HEK293 (cell line): ENCODE results near the gene RYR2.

Source experiments
- CTCF ChIA-PET: fragments of 350-600 bp; formaldehyde crosslinking; extraction: SDS; loops from one replicate; lab custom pipeline; 2021; ENCODE audit warnings: antibody characterized with exemption; lab: Yijun Ruan, JAX
- POLR2A ChIA-PET: fragments of 300-600 bp; formaldehyde crosslinking; extraction: SDS; loops from one replicate; lab custom pipeline; 2020; ENCODE audit warnings: antibody characterized with exemption, inconsistent platforms; lab: Yijun Ruan, JAX
- H3K27ac ChIP-seq: fragments of 200-500 bp; sonication (Bioruptor generic); 2 replicates; pipeline ENCODE4 v1.5.1; 2014; ENCODE audit warnings: low read depth, low read length, control low read depth, inconsistent platforms; ENCODE audit errors: extremely low read depth
- H3K36me3 ChIP-seq, 2 experiments: fragments of 200-500 bp in 1 of 2; sonication (Bioruptor generic) in 1 of 2; 1 replicate in 1 of 2; 2 replicates in 1 of 2; pipeline ENCODE4 v1.5.1; 2014 to 2017; ENCODE audit warnings: inconsistent platforms in 2 of 2, low read length in 2 of 2; ENCODE audit not compliant: control insufficient read depth in 2 of 2, insufficient read depth in 1 of 2
- H3K4me1 ChIP-seq: fragments of 200-500 bp; sonication (Bioruptor generic); 2 replicates; pipeline ENCODE4 v1.5.1; 2014; ENCODE audit warnings: mild to moderate bottlenecking, low read length, inconsistent platforms; ENCODE audit not compliant: control insufficient read depth, insufficient read depth
- H3K4me3 ChIP-seq: 2 replicates; pipeline ENCODE4 v1.5.1; 2011; ENCODE audit warnings: low read depth, mild to moderate bottlenecking, control low read depth, low read length, moderate library complexity
- H3K9me3 ChIP-seq: fragments of 200-500 bp; sonication (Bioruptor generic); 2 replicates; pipeline ENCODE4 v1.5.1; 2014; ENCODE audit warnings: low read depth, low read length, inconsistent platforms; ENCODE audit not compliant: control insufficient read depth, insufficient read depth
- KLF1 ChIP-seq: fragments of 450-650 bp; formaldehyde crosslinking; IDR thresholded peaks from 2 replicates; pipeline ENCODE4 v1.5.1; 2016; ENCODE audit warnings: missing biosample characterization, missing genetic modification characterization
- OSR2 ChIP-seq: fragments of 450-650 bp; formaldehyde crosslinking; IDR thresholded peaks from 2 replicates; pipeline ENCODE4 v1.5.1; 2016; ENCODE audit warnings: missing biosample characterization, missing genetic modification characterization
- PRDM2 ChIP-seq: fragments of 450-650 bp; formaldehyde crosslinking; IDR thresholded peaks from 2 replicates; pipeline ENCODE4 v1.5.1; 2016; ENCODE audit warnings: missing biosample characterization, missing genetic modification characterization, borderline replicate concordance
- SCRT2 ChIP-seq: fragments of 450-650 bp; formaldehyde crosslinking; IDR thresholded peaks from 2 replicates; pipeline ENCODE4 v1.5.1; 2016; ENCODE audit warnings: missing biosample characterization, missing genetic modification characterization
- YY1 ChIP-seq: fragments of 450-650 bp; formaldehyde crosslinking; IDR thresholded peaks from 2 replicates; pipeline ENCODE4 v1.5.1; 2018; ENCODE audit warnings: missing biosample characterization, missing genetic modification characterization
- ZBTB1 ChIP-seq: fragments of 450-650 bp; formaldehyde crosslinking; IDR thresholded peaks from 2 replicates; pipeline ENCODE4 v1.5.1; 2016; ENCODE audit warnings: missing biosample characterization, missing genetic modification characterization
- ZBTB10 ChIP-seq: fragments of 450-650 bp; formaldehyde crosslinking; IDR thresholded peaks from 2 replicates; pipeline ENCODE4 v1.5.1; 2016; ENCODE audit warnings: missing biosample characterization, missing genetic modification characterization
- ZFP37 ChIP-seq: fragments of 450-650 bp; formaldehyde crosslinking; IDR thresholded peaks from 2 replicates; pipeline ENCODE4 v1.5.1; 2016; ENCODE audit warnings: missing biosample characterization, missing genetic modification characterization
- ZNF140 ChIP-seq: fragments of 450-650 bp; formaldehyde crosslinking; IDR thresholded peaks from 2 replicates; pipeline ENCODE4 v1.5.1; 2016; ENCODE audit warnings: missing biosample characterization, missing genetic modification characterization
- ZNF16 ChIP-seq: fragments of 450-650 bp; formaldehyde crosslinking; IDR thresholded peaks from 2 replicates; pipeline ENCODE4 v1.5.1; 2016; ENCODE audit warnings: low read depth, missing biosample characterization, missing genetic modification characterization
- ZNF175 ChIP-seq: fragments of 450-650 bp; formaldehyde crosslinking; IDR thresholded peaks from 2 replicates; pipeline ENCODE4 v1.5.1; 2016; ENCODE audit warnings: missing biosample characterization, missing genetic modification characterization
- ZNF214 ChIP-seq: fragments of 450-650 bp; formaldehyde crosslinking; IDR thresholded peaks from 2 replicates; pipeline ENCODE4 v1.5.1; 2017; ENCODE audit warnings: missing biosample characterization, mild to moderate bottlenecking, missing genetic modification characterization, borderline replicate concordance
- ZNF26 ChIP-seq: fragments of 450-650 bp; formaldehyde crosslinking; IDR thresholded peaks from 2 replicates; pipeline ENCODE4 v1.5.1; 2016; ENCODE audit warnings: missing biosample characterization, missing genetic modification characterization
- ZNF274 ChIP-seq, 2 experiments: fragments of 200-500 bp in 1 of 2; fragments of 450-650 bp in 1 of 2; sonication (Bioruptor generic) in 1 of 2; formaldehyde crosslinking in 1 of 2; IDR thresholded peaks; 2 replicates each; pipeline versions ENCODE4 v1.5.1 to v1.6.1; 2014 to 2016; ENCODE audit warnings: borderline replicate concordance in 1 of 2, inconsistent platforms in 1 of 2, low read length in 1 of 2, missing biosample characterization in 1 of 2, missing genetic modification characterization in 1 of 2
- ZNF335 ChIP-seq: fragments of 450-650 bp; formaldehyde crosslinking; conservative IDR thresholded peaks from 2 replicates; pipeline ENCODE4 v1.5.1; 2016; ENCODE audit warnings: missing biosample characterization, missing genetic modification characterization
- ZNF398 ChIP-seq: fragments of 450-650 bp; formaldehyde crosslinking; IDR thresholded peaks from 2 replicates; pipeline ENCODE4 v1.5.1; 2017; ENCODE audit warnings: missing biosample characterization, missing genetic modification characterization
- ZNF426 ChIP-seq: fragments of 450-650 bp; formaldehyde crosslinking; IDR thresholded peaks from 2 replicates; pipeline ENCODE4 v1.5.1; 2017; ENCODE audit warnings: missing biosample characterization, missing genetic modification characterization, mild to moderate bottlenecking, inconsistent platforms, moderate library complexity
- ZNF513 ChIP-seq: fragments of 450-650 bp; IDR thresholded peaks from 2 replicates; pipeline ENCODE4 v1.5.1; 2018; ENCODE audit warnings: missing biosample characterization, missing genetic modification characterization
- ZNF558 ChIP-seq: fragments of 450-650 bp; formaldehyde crosslinking; IDR thresholded peaks from 2 replicates; pipeline ENCODE4 v1.5.1; 2016; ENCODE audit warnings: missing biosample characterization, missing genetic modification characterization
- ZNF654 ChIP-seq: fragments of 450-650 bp; formaldehyde crosslinking; IDR thresholded peaks from 2 replicates; pipeline ENCODE4 v1.5.1; 2016; ENCODE audit warnings: low read depth, missing biosample characterization, missing genetic modification characterization
- ZNF707 ChIP-seq: fragments of 450-650 bp; formaldehyde crosslinking; IDR thresholded peaks from 2 replicates; pipeline ENCODE4 v1.5.1; 2016; ENCODE audit warnings: missing biosample characterization, missing genetic modification characterization
- ZNF837 ChIP-seq: fragments of 450-650 bp; formaldehyde crosslinking; IDR thresholded peaks from 2 replicates; pipeline ENCODE4 v1.5.1; 2016; ENCODE audit warnings: missing biosample characterization, missing genetic modification characterization

RYR2 gene

GRCh38 chr1:237852342-237852741 is 810.4 kb downstream of the RYR2 start:
- TF ChIP-seq ZBTB10 (tag by site-specific recombination) (no peak), ZNF398 (tag by site-specific recombination) (no peak), OSR2 (no peak), ZNF558 (tag by site-specific recombination) (no peak), YY1 (tag by site-specific recombination) (no peak), SCRT2 (tag by site-specific recombination) (no peak)
- no peaks in the 10 kb centered on the region for H3K36me3 ChIP-seq
- no peak overlapping the region for H3K4me3 ChIP-seq
- H3K4me1 ChIP-seq, result no peaks in the 10 kb centered on the region
- H3K9me3 ChIP-seq, result no peaks in the 10 kb centered on the region
- H3K27ac ChIP-seq, result no peak overlapping the region
- CTCF ChIA-PET, result interaction anchor here (0.5 to 7.4 kb wide), 21 partner anchors 11 to 1888 kb away, joined by 3 to 120 read pairs (median 5); no protein-coding TSS in a partner anchor
- POLR2A ChIA-PET, result no interaction called here

GRCh38 chr1:237857455-237857854 is 815.5 kb downstream of the RYR2 start:
- Histone ChIP-seq H3K4me3 (no peak overlapping the region), H3K27ac (no peak overlapping the region), H3K9me3 (no peaks in the 10 kb centered on the region), H3K36me3 (no peaks in the 10 kb centered on the region), H3K4me1 (no peaks in the 10 kb centered on the region)
- CTCF ChIA-PET, result interaction anchor here (0.7 to 1.8 kb wide), 2 partner anchors 43 to 52 kb away, joined by 3 to 5 read pairs; no protein-coding TSS in a partner anchor
- POLR2A ChIA-PET, result no interaction called here
- TF ChIP-seq ZNF335 (tag by site-specific recombination) (no peak), ZNF214 (no peak), ZNF513 (no peak), ZNF16 (no peak), ZBTB1 (no peak), ZNF175 (tag by site-specific recombination) (no peak), KLF1 (tag by site-specific recombination) (no peak), ZNF707 (no peak), ZNF837 (tag by site-specific recombination) (no peak), ZNF274 (IDR thresholded peaks at IDR 0.05; ENCODE audit: low read length) (no peak), ZNF274 (tag by site-specific recombination; IDR thresholded peaks at IDR 0.05; ENCODE audit: borderline replicate concordance) (no peak), ZNF654 (tag by site-specific recombination) (no peak), ZFP37 (tag by site-specific recombination) (no peak), ZNF140 (tag by site-specific recombination) (no peak), ZNF426 (tag by site-specific recombination) (no peak), ZNF26 (tag by site-specific recombination) (no peak), PRDM2 (tag by site-specific recombination) (no peak)
